Measurements from ENCODE around the gene ARHGAP28.

DNA sequence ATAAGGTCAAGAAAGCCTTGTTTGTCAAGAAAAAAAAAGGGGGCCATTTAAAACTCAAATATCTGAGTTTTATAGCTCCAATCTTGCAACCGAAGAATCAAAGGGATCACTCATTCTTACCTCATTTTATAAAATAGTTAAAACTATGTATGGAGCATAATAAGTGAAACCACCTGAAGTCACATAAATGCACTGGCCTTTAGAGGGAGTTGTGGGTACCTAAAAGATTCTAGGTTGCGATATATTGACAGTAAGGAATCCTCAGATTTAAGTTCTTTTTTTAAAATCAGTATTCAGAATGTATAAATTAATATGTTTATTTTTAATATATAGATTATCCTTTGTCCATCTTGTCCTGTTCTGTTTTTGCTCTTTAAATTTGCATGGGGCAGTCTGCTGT is 3.4 kb downstream of the ARHGAP28 start:
- TF ChIP-seq, protein P1, sequence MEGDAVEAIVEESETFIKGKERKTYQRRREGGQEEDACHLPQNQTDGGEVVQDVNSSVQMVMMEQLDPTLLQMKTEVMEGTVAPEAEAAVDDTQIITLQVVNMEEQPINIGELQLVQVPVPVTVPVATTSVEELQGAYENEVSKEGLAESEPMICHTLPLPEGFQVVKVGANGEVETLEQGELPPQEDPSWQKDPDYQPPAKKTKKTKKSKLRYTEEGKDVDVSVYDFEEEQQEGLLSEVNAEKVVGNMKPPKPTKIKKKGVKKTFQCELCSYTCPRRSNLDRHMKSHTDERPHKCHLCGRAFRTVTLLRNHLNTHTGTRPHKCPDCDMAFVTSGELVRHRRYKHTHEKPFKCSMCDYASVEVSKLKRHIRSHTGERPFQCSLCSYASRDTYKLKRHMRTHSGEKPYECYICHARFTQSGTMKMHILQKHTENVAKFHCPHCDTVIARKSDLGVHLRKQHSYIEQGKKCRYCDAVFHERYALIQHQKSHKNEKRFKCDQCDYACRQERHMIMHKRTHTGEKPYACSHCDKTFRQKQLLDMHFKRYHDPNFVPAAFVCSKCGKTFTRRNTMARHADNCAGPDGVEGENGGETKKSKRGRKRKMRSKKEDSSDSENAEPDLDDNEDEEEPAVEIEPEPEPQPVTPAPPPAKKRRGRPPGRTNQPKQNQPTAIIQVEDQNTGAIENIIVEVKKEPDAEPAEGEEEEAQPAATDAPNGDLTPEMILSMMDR (IDR thresholded peaks at IDR 0.05) = no peak
- no peak for TF ChIP-seq POLR2A (IDR thresholded peaks at IDR 0.05)
